GM23248 (cell line): ENCODE data around the gene PRPF4. TPM values are rescaled to one million over a fixed set of nuclear protein-coding genes. Genes with fewer than 3 reads are reported as not detected.

Experiments
- DNase-seq: peaks from one replicate; pipeline ENCODE4 v3.0.0-alpha.2; 2015
- H2AFZ ChIP-seq: fragments of 200-600 bp; sonication (generic); 2 replicates; pipeline ENCODE4 v1.6.1; 2016; ENCODE audit warnings: antibody characterized with exemption
- H3F3A ChIP-seq: fragments of 200-600 bp; sonication (generic); 2 replicates; pipeline ENCODE4 v1.6.1; 2016; ENCODE audit warnings: mild to moderate bottlenecking, antibody characterized with exemption, mixed run types; ENCODE audit not compliant: insufficient read depth
- H3K27ac ChIP-seq: fragments of 200-600 bp; sonication (generic); 2 replicates; pipeline ENCODE4 v1.5.1; 2016; ENCODE audit warnings: mild to moderate bottlenecking
- H3K27me3 ChIP-seq: fragments of 200-600 bp; sonication (generic); replicated peaks from 2 replicates; pipeline ENCODE4 v1.6.1; 2016; ENCODE audit warnings: mild to moderate bottlenecking; ENCODE audit not compliant: insufficient read depth
- H3K36me3 ChIP-seq: fragments of 200-600 bp; sonication (generic); 2 replicates; pipeline ENCODE4 v1.6.1; 2016; ENCODE audit warnings: low read depth, mild to moderate bottlenecking
- H3K4me1 ChIP-seq: fragments of 200-600 bp; sonication (generic); 2 replicates; pipeline ENCODE4 v1.6.1; 2016; ENCODE audit warnings: mild to moderate bottlenecking; ENCODE audit not compliant: insufficient read depth
- H3K4me2 ChIP-seq: fragments of 200-600 bp; sonication (generic); one replicate; pipeline ENCODE4 v1.6.1; 2016; ENCODE audit warnings: mild to moderate bottlenecking; ENCODE audit not compliant: unreplicated experiment
- H3K4me3 ChIP-seq: fragments of 200-600 bp; sonication (generic); 2 replicates; pipeline ENCODE4 v1.5.1; 2016; ENCODE audit warnings: mild to moderate bottlenecking
- H3K79me2 ChIP-seq: fragments of 200-600 bp; sonication (generic); 2 replicates; pipeline ENCODE4 v1.6.1; 2016; ENCODE audit warnings: mild to moderate bottlenecking; ENCODE audit not compliant: insufficient read depth
- H3K9ac ChIP-seq: fragments of 200-600 bp; sonication (generic); 2 replicates; pipeline ENCODE4 v1.6.1; 2016; ENCODE audit warnings: mild to moderate bottlenecking
- H3K9me2 ChIP-seq: fragments of 200-600 bp; sonication (generic); 2 replicates; pipeline ENCODE4 v1.6.1; 2016; ENCODE audit warnings: mixed run types, mild to moderate bottlenecking, moderate library complexity; ENCODE audit not compliant: insufficient read depth
- H3K9me3 ChIP-seq: fragments of 200-600 bp; sonication (generic); one replicate; pipeline ENCODE4 v1.6.1; 2017; ENCODE audit warnings: low read depth
- H4K20me1 ChIP-seq: fragments of 200-600 bp; sonication (generic); 2 replicates; pipeline ENCODE4 v1.6.0; 2016; ENCODE audit not compliant: insufficient read depth
- EZH2 ChIP-seq: fragments of 200-600 bp; sonication (generic); IDR thresholded peaks from 2 replicates; pipeline ENCODE4 v1.6.1; 2018; ENCODE audit warnings: antibody characterized with exemption, mild to moderate bottlenecking; ENCODE audit not compliant: insufficient read depth, poor library complexity, severe bottlenecking
- EZH2phosphoT487 ChIP-seq: fragments of 200-600 bp; sonication (generic); IDR thresholded peaks from 2 replicates; pipeline ENCODE4 v1.6.1; 2018; ENCODE audit warnings: antibody characterized with exemption, moderate library complexity, mild to moderate bottlenecking, low read depth; ENCODE audit not compliant: insufficient read depth
- WGBS, 2 experiments: methylation state at CpG; one replicate each; pipeline ENCODE4 v1.1.6; 2015 to 2017; ENCODE audit warnings: low lambda C conversion rate in 2 of 2, low coverage in 1 of 2; ENCODE audit errors: missing lambda C conversion rate in 2 of 2; 5-methylcytosine and 5-hydroxymethylcytosine counted together
- in situ Hi-C: fragments of 300-500 bp; cut with MboI; formaldehyde crosslinking; loops from 2 replicates; pipeline ENCODE4 v1.15.0; 2020
- polyA plus RNA-seq: library from polyadenylated mRNA; unstranded; fragments of >200 nt; fragmentation: Nextera tagmentation; extraction: Ambion mirVana; gene quantifications from 2 replicates; pipeline ENCODE4 v1.2.1, GENCODE V29; 2016
- total RNA-seq: library from RNA; depleted of rRNA; stranded (reverse); fragments of >200 nt; shearing (Covaris generic); gene quantifications from 2 replicates; pipeline ENCODE4 v1.2.3, GENCODE V29; 2014

Gene PRPF4
- total and polyA plus RNA-seq, 2 experiments from 2014 or later = 25.7 to 26.5 TPM

- no peak for TF ChIP-seq EZH2
- TF ChIP-seq EZH2phosphoT487 = no peak
- Histone ChIP-seq H3K79me2 (no peaks in the 10 kb centered on the region), H3K9me3 (no peaks in the 10 kb centered on the region), H3K36me3 (peaks cover 46% of the 10 kb centered on the region), H3K27ac (no peak overlapping the region), H3K9me2 (no peaks in the 10 kb centered on the region), H3K27me3 (no peaks in the 10 kb centered on the region), H3F3A (no peaks in the 10 kb centered on the region), H3K9ac (no peak overlapping the region), H3K4me3 (no peak overlapping the region), H3K4me1 (no peaks in the 10 kb centered on the region), H2AFZ (no peak overlapping the region), H4K20me1 (no peaks in the 10 kb centered on the region), H3K4me2 (no peak overlapping the region)
- in situ Hi-C loops = no loop called here
- WGBS, 2 experiments = 88 to 94% methylated on average over 1 of the region's 1 CpG
- DNase-seq = no peak
These were observed 13.4 kb upstream of the PRPF4 start for GRCh38 chr9:113261917-113262671.

- 64 to 72% methylated on average over 3 of the region's 3 CpGs for WGBS, 2 experiments
- no peak for DNase-seq
- no peaks in the 10 kb centered on the region for H4K20me1 ChIP-seq
These were observed 9.3 kb upstream of the PRPF4 start for GRCh38 chr9:113266174-113266573.

DNA sequence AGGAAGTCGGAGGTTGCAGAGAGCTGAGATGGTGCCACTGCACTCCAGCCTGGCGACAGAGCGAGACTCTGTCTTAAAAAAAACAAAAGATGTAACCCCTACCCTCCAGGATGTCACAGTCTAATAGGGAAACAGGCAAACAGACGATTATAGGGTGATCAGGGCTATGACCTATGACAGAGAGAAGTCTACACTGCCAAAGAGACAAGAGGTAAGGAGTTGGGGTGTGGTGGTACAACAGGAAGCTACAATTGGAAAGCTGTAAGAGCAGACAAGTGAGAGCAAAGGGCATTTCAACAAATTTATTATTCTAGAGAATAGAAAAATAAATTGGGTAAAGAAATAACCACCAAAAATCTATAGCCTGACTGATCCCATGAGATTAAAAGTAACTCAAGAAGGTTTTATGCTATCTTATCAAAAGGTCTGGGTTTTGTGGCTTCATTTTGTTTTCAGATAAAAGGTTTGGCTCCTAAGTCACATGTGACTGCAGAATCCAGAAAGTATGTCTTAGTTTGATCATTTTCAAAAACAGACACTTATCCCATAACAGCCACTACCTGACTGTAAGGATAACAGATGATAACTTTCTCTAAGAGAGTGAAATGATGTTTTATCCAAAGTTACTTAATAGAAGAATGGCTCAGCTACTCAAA is 7.4 kb upstream of the PRPF4 start:
- no peaks in the 10 kb centered on the region for H4K20me1 ChIP-seq
- no peak overlapping the region for H3K4me3 ChIP-seq
- H3K36me3 ChIP-seq = peaks cover 39% of the 10 kb centered on the region
- no peak overlapping the region for H3K9ac ChIP-seq
- peaks cover 9% of the 10 kb centered on the region for H3K79me2 ChIP-seq
- H3K9me3 ChIP-seq = no peaks in the 10 kb centered on the region
- TF ChIP-seq EZH2 (no peak), EZH2phosphoT487 (no peak)
- no peaks in the 10 kb centered on the region for H3K9me2 ChIP-seq
- H2AFZ ChIP-seq = no peak overlapping the region
- no peak overlapping the region for H3K27ac ChIP-seq
- WGBS, 2 experiments = 92 to 95% methylated on average over 4 of the region's 4 CpGs
- no peaks in the 10 kb centered on the region for H3K27me3 ChIP-seq
- peaks cover 8% of the 10 kb centered on the region; the same call in 1 of the 2 replicates for H3F3A ChIP-seq
- no peak overlapping the region for H3K4me2 ChIP-seq
- H3K4me1 ChIP-seq = no peaks in the 10 kb centered on the region
- in situ Hi-C loops = no loop called here
- DNase-seq = no peak

More at GRCh38 chr9:113266174-113266573, 9.3 kb upstream of the PRPF4 start:
- Histone ChIP-seq H3K4me3 (no peak overlapping the region), H3K4me1 (no peaks in the 10 kb centered on the region), H3K79me2 (no peaks in the 10 kb centered on the region), H3K9ac (no peak overlapping the region), H3K36me3 (peaks cover 33% of the 10 kb centered on the region), H3K4me2 (no peak overlapping the region), H3K27me3 (no peaks in the 10 kb centered on the region), H3F3A (peaks cover 7% of the 10 kb centered on the region; the same call in 1 of the 2 replicates), H2AFZ (no peak overlapping the region), H3K27ac (no peak overlapping the region), H3K9me3 (no peaks in the 10 kb centered on the region), H3K9me2 (no peaks in the 10 kb centered on the region)
- in situ Hi-C loops = no loop called here
- TF ChIP-seq EZH2phosphoT487 = no peak
- TF ChIP-seq EZH2 = no peak

GRCh38 chr9:113269355-113269754 is 6.1 kb upstream of the PRPF4 start:
- H3K36me3 ChIP-seq = peaks cover 41% of the 10 kb centered on the region
- H3K9me2 ChIP-seq = no peaks in the 10 kb centered on the region
- H3K27me3 ChIP-seq = no peaks in the 10 kb centered on the region
- no peak overlapping the region for H2AFZ ChIP-seq
- no peak for TF ChIP-seq EZH2
- TF ChIP-seq EZH2phosphoT487 = no peak
- in situ Hi-C loops = no loop called here
- H3F3A ChIP-seq = peaks cover 8% of the 10 kb centered on the region; the same call in 1 of the 2 replicates
- peaks cover 7% of the 10 kb centered on the region for H3K4me1 ChIP-seq
- no peaks in the 10 kb centered on the region for H3K9me3 ChIP-seq
- H3K79me2 ChIP-seq = peaks cover 22% of the 10 kb centered on the region
- H4K20me1 ChIP-seq = no peaks in the 10 kb centered on the region
- H3K9ac ChIP-seq = no peak overlapping the region
- no peak for DNase-seq
- no peak overlapping the region for H3K4me3 ChIP-seq
- H3K4me2 ChIP-seq = no peak overlapping the region
- 56 to 58% methylated on average over 2 of the region's 2 CpGs for WGBS, 2 experiments
- H3K27ac ChIP-seq = no peak overlapping the region
